ENCODE results near the gene CABLES1. TPM values are rescaled to one million over a fixed set of nuclear protein-coding genes. Genes with fewer than 3 reads are reported as not detected.

CABLES1 gene
- total and polyA plus RNA-seq, 3 donors from 2014 or later: 6.2 to 15.8 (median 12.0) TPM

DNA sequence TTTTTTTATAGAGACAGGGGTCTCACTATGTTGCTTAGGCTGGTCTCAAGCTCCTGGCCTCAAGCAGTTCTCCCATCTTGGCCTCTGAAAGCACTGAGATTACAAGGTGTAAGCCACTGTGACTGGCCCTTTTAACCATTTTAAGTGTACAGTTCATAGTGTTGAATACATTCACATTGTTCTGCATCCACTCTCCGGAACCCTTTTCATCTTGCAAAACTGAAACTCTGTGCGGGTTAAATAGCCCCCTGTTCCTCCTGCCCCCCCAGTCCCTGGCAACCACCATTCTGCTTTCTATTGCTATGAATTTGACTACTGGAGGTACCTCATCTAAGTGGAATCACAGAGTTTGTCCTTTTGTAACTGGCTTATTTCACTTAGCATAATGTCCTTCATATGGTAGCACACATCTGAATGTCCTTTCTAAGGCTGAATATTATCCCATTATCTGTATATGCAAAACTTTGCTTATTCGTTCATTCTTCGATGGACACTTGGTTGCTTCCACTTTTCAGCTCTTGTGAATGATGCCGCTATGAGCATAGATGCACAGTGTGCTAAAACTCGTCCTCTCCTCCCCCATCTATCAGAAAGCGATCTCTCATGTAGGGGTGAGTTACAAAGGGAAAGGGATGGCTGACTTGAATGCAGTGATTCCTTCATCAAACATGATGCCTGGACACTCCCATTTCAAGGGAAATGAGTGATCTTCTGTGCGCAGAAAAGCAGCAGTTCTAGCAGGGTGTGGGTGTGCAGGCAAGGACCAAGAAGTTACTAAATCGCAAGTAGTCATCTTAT, 30.2 kb downstream of the CABLES1 start:
- no peaks in the 10 kb centered on the region for H3K4me1 ChIP-seq
- H3K27me3 ChIP-seq: no peaks in the 10 kb centered on the region
- TF ChIP-seq, protein P1, sequence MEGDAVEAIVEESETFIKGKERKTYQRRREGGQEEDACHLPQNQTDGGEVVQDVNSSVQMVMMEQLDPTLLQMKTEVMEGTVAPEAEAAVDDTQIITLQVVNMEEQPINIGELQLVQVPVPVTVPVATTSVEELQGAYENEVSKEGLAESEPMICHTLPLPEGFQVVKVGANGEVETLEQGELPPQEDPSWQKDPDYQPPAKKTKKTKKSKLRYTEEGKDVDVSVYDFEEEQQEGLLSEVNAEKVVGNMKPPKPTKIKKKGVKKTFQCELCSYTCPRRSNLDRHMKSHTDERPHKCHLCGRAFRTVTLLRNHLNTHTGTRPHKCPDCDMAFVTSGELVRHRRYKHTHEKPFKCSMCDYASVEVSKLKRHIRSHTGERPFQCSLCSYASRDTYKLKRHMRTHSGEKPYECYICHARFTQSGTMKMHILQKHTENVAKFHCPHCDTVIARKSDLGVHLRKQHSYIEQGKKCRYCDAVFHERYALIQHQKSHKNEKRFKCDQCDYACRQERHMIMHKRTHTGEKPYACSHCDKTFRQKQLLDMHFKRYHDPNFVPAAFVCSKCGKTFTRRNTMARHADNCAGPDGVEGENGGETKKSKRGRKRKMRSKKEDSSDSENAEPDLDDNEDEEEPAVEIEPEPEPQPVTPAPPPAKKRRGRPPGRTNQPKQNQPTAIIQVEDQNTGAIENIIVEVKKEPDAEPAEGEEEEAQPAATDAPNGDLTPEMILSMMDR (IDR thresholded peaks at IDR 0.05): no peak
- intact Hi-C loops (cut with DNase I; ENCODE audit: low total_unique reads): no loop called here
- no peak overlapping the region for H3K4me3 ChIP-seq
- no peaks in the 10 kb centered on the region for H3K36me3 ChIP-seq (ENCODE audit: low read depth, missing control alignments)
- no peak overlapping the region for H3K27ac ChIP-seq
- WGBS, 2 donors: 93 to 95% methylated on average over 9 of the region's 9 CpGs
- no peaks in the 10 kb centered on the region for H3K9me3 ChIP-seq
- DNase-seq: no peak

- no peak for DNase-seq
- TF ChIP-seq POLR2A (IDR thresholded peaks at IDR 0.05): no peak
- TF ChIP-seq, protein P1 (IDR thresholded peaks at IDR 0.05): no peak
- Histone ChIP-seq H3K4me3 (no peak overlapping the region), H3K36me3 (ENCODE audit: low read depth, missing control alignments) (no peaks in the 10 kb centered on the region), H3K4me1 (no peaks in the 10 kb centered on the region), H3K9me3 (no peaks in the 10 kb centered on the region), H3K27ac (no peak overlapping the region), H3K27me3 (no peaks in the 10 kb centered on the region)
- 51 to 54% methylated on average over 7 of the region's 7 CpGs for WGBS, 2 donors
- intact Hi-C loops (cut with DNase I; ENCODE audit: low total_unique reads): no loop called here
Observed at GRCh38 chr18:23166891-23167541, 31.7 kb downstream of the CABLES1 start.

DNA sequence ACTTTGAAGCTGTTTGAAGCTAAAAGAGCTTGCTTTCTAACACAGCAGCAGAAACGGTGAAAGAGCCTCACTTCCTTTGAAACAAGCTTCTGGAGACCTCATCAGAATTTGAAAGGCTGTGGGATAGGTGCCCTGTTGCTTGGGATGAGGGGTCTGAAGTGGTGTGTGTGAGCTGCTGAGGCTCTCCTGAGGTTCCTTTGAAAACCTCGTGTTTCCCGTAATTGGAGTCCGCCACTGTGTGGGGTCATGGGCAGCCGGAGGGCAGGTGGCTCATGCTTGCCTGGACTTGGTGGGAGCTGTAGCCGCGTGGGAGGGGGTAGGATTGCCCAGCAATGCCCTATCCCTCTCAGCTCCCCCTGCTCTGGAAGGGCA, 34.4 kb downstream of the CABLES1 start:
- intact Hi-C loops (cut with DNase I; ENCODE audit: low total_unique reads): no loop called here

GRCh38 chr18:23170137-23170536, 34.9 kb downstream of the CABLES1 start:
- H3K27me3 ChIP-seq: no peaks in the 10 kb centered on the region
- no peaks in the 10 kb centered on the region for H3K36me3 ChIP-seq (ENCODE audit: low read depth, missing control alignments)
- WGBS, 2 donors: 90 to 96% methylated on average over 7 of the region's 7 CpGs
- no peak overlapping the region for H3K27ac ChIP-seq
- TF ChIP-seq, protein P1 (IDR thresholded peaks at IDR 0.05): no peak
- TF ChIP-seq POLR2A (IDR thresholded peaks at IDR 0.05): no peak
- intact Hi-C loops (cut with DNase I; ENCODE audit: low total_unique reads): no loop called here
- H3K4me1 ChIP-seq: no peaks in the 10 kb centered on the region
- no peak overlapping the region for H3K4me3 ChIP-seq
- DNase-seq: no peak
- H3K9me3 ChIP-seq: no peaks in the 10 kb centered on the region

More for the DNA sequence above, 34.4 kb downstream of the CABLES1 start:
- Histone ChIP-seq H3K4me3 (no peak overlapping the region), H3K27me3 (no peaks in the 10 kb centered on the region), H3K36me3 (ENCODE audit: low read depth, missing control alignments) (no peaks in the 10 kb centered on the region), H3K27ac (no peak overlapping the region), H3K4me1 (no peaks in the 10 kb centered on the region), H3K9me3 (no peaks in the 10 kb centered on the region)
- DNase-seq: no peak
- TF ChIP-seq POLR2A (IDR thresholded peaks at IDR 0.05): no peak
- TF ChIP-seq, protein P1 (IDR thresholded peaks at IDR 0.05): no peak
- 67 to 68% methylated on average over 5 to 7 of the region's 7 CpGs for WGBS, 2 donors

Measured in testis (tissue), 3 donors.